Stimulated activated CD8-positive, alpha-beta memory T cell treated with anti-CD3 and anti-CD28 coated beads, Interleukin-7, amount 100 ng/mL, for 4 hours (primary cell): ENCODE results near the gene PLGRKT.
"Not testable (repeated sequence)": the region's sequence is repeated elsewhere in the genome, so short reads cannot be mapped to it uniquely, and the experiment has no call there.

Experiments
- DNase-seq, 2 donors: peaks; one replicate each; pipeline ENCODE4 v3.0.0-alpha.2; 2020; ENCODE audit warnings: low read depth in 2 of 2

PLGRKT gene

GRCh38 chr9:5382479-5382878 is 55.2 kb downstream of the PLGRKT start:
- no peak for DNase-seq

GRCh38 chr9:5375790-5376477 is 61.8 kb downstream of the PLGRKT start:
- no peak for DNase-seq

- no peak for DNase-seq
Measured at GRCh38 chr9:5375091-5375490, 62.6 kb downstream of the PLGRKT start.

GRCh38 chr9:5364294-5365024 is 73.3 kb downstream of the PLGRKT start:
- no peak for DNase-seq

- DNase-seq, result no peak
Measured at GRCh38 chr9:5361326-5362010, 76.3 kb downstream of the PLGRKT start.

GRCh38 chr9:5360341-5360740 is 77.4 kb downstream of the PLGRKT start:
- DNase-seq, result no peak

GRCh38 chr9:5357431-5358105 is 80.2 kb downstream of the PLGRKT start:
- no peak for DNase-seq

- DNase-seq, result no peak
Measured at GRCh38 chr9:5355817-5356216, 81.9 kb downstream of the PLGRKT start.

- no peak for DNase-seq
Measured at GRCh38 chr9:5355226-5355625, 82.5 kb downstream of the PLGRKT start.

GRCh38 chr9:5354184-5354583 is 83.5 kb downstream of the PLGRKT start:
- DNase-seq, result no peak

- DNase-seq, result no peak
Measured at GRCh38 chr9:5352637-5353248, 85.0 kb downstream of the PLGRKT start.

GRCh38 chr9:5338992-5339981 is 98.4 kb downstream of the PLGRKT start, which contains the start of gene RLN1:
TSS of gene RLN1 (minus strand) at chr9:5339876. CDS start at chr9:5339746, 130 bp downstream.
- DNase-seq, result not testable (repeated sequence)

GRCh38 chr9:5336688-5337087 is 101.0 kb downstream of the PLGRKT start:
- peak in 1 of 2 donors; percentile 8 for DNase-seq

GRCh38 chr9:5331276-5331675 is 106.4 kb downstream of the PLGRKT start:
- DNase-seq, result not testable (repeated sequence)

- DNase-seq, result peak in 1 of 2 donors; percentile 14
Measured at GRCh38 chr9:5326893-5327548, 110.7 kb downstream of the PLGRKT start.

- DNase-seq, result no peak
Measured at GRCh38 chr9:5326187-5326586, 111.5 kb downstream of the PLGRKT start.

- not testable (repeated sequence) for DNase-seq
Measured at GRCh38 chr9:5321601-5322000, 116.1 kb downstream of the PLGRKT start.

GRCh38 chr9:5321058-5321457 is 116.7 kb downstream of the PLGRKT start:
- no peak for DNase-seq

- not testable (repeated sequence) for DNase-seq
Measured at GRCh38 chr9:5316406-5316805, 121.3 kb downstream of the PLGRKT start.
